Common myeloid progenitor, CD34-positive (primary cell): Measurements from ENCODE around the gene GNAS-AS1.
"Not testable (repeated sequence)": the region's sequence is repeated elsewhere in the genome, so short reads cannot be mapped to it uniquely, and the experiment has no call there.

Experiments used
- CTCF ChIA-PET: fragments of 350-600 bp; sonication (Branson Sonifier 250); formaldehyde crosslinking; loops from one replicate; lab custom pipeline; 2021; ENCODE audit warnings: antibody characterized with exemption; lab: Charles Lee
- POLR2A ChIA-PET: fragments of 350-600 bp; sonication (Branson Sonifier 250); formaldehyde crosslinking; loops from one replicate; lab custom pipeline; 2021; ENCODE audit warnings: antibody characterized with exemption; lab: Charles Lee
- DNase-seq, 3 donors: peaks; one replicate each; pipeline versions ENCODE4 v3.0.0 to v3.0.0-alpha.2; 2013
- H3K27ac ChIP-seq, 2 experiments: 1 replicate in 1 of 2; 2 replicates in 1 of 2; pipeline ENCODE4 v1.7.0; 2013; ENCODE audit warnings: inconsistent platforms in 2 of 2, low read length in 2 of 2, mild to moderate bottlenecking in 2 of 2, low read depth in 1 of 2, moderate library complexity in 1 of 2; ENCODE audit not compliant: severe bottlenecking in 2 of 2, insufficient read depth in 1 of 2, poor library complexity in 1 of 2
- H3K27me3 ChIP-seq, 5 experiments: replicated peaks in 2 of 5; 1 replicate in 3 of 5; 2 replicates in 2 of 5; pipeline versions ENCODE4 v1.6.1 to v1.7.0; 2013; ENCODE audit warnings: low read length in 4 of 5, mild to moderate bottlenecking in 2 of 5, moderate library complexity in 2 of 5, inconsistent platforms in 1 of 5; ENCODE audit not compliant: insufficient read depth in 5 of 5, control insufficient read depth in 4 of 5
- H3K36me3 ChIP-seq, 4 experiments: 1 replicate in 2 of 4; 2 replicates in 2 of 4; pipeline versions ENCODE4 v1.6.1 to v1.7.0; 2013; ENCODE audit warnings: low read length in 3 of 4, control low read depth in 1 of 4, mild to moderate bottlenecking in 1 of 4; ENCODE audit not compliant: control insufficient read depth in 4 of 4, insufficient read depth in 4 of 4
- H3K4me1 ChIP-seq, 4 experiments: 1 replicate in 3 of 4; 2 replicates in 1 of 4; pipeline versions ENCODE4 v1.6.1 to v1.7.1; 2013; ENCODE audit warnings: low read length in 3 of 4, mild to moderate bottlenecking in 3 of 4, control low read depth in 1 of 4, inconsistent platforms in 1 of 4, moderate library complexity in 1 of 4; ENCODE audit not compliant: control insufficient read depth in 4 of 4, insufficient read depth in 4 of 4; ENCODE audit errors: control extremely low read depth in 1 of 4
- H3K4me3 ChIP-seq, 7 experiments: 1 replicate in 4 of 7; 2 replicates in 3 of 7; pipeline versions ENCODE4 v1.5.1 to v1.7.0; 2013; ENCODE audit warnings: mild to moderate bottlenecking in 7 of 7, low read length in 6 of 7, moderate library complexity in 6 of 7, inconsistent platforms in 2 of 7, low read depth in 2 of 7, control low read depth in 1 of 7; ENCODE audit not compliant: insufficient read depth in 4 of 7, control insufficient read depth in 1 of 7; ENCODE audit errors: extremely low read depth in 1 of 7
- H3K9me3 ChIP-seq, 5 experiments: 1 replicate in 4 of 5; 2 replicates in 1 of 5; pipeline versions ENCODE4 v1.6.1 to v1.7.1; 2013; ENCODE audit warnings: low read length in 4 of 5, mild to moderate bottlenecking in 2 of 5, inconsistent platforms in 1 of 5, low read depth in 1 of 5, moderate library complexity in 1 of 5; ENCODE audit not compliant: control insufficient read depth in 4 of 5, insufficient read depth in 2 of 5; ENCODE audit errors: control extremely low read depth in 1 of 5
- WGBS: methylation state at CpG from one replicate; pipeline ENCODE4 v1.1.5; 2013; ENCODE audit not compliant: insufficient coverage; 5-methylcytosine and 5-hydroxymethylcytosine counted together

Gene GNAS-AS1

DNA sequence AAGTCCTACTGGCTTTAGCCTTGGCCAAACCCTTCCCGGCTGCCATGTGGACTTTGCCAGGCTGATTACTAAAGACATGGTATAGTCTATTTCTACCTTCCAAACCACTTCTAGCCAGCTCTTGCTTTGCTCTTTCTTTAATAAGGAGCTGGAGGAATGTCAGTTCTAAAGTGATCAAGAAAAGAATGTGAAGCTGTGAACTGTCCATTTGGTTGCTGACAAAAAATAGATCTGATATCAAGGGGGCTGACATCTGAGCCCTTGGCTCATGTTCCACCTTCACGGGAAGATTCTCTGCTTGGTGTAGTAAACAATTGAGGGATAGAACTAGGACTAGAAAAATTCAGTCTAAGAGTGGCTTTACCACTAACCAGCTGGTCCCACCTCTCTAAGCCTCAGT, 22.6 kb downstream of the GNAS-AS1 start:
- ChIA-PET POLR2A (no interaction called here), CTCF (no interaction called here)
- H3K4me1 ChIP-seq: no peaks in the 10 kb centered on the region
- H3K36me3 ChIP-seq: no peaks in the 10 kb centered on the region
- H3K4me3 ChIP-seq: no peak overlapping the region
- no peak for DNase-seq
- no peak overlapping the region for H3K27ac ChIP-seq
- no CpG with 5 or more reads among the region's 2 CpGs for WGBS
- H3K27me3 ChIP-seq: peaks cover 0 to 11% (median 6%) of the 10 kb centered on the region in 5 experiments
- H3K9me3 ChIP-seq: peaks cover 0 to 2% (median 0%) of the 10 kb centered on the region in 5 experiments

DNA sequence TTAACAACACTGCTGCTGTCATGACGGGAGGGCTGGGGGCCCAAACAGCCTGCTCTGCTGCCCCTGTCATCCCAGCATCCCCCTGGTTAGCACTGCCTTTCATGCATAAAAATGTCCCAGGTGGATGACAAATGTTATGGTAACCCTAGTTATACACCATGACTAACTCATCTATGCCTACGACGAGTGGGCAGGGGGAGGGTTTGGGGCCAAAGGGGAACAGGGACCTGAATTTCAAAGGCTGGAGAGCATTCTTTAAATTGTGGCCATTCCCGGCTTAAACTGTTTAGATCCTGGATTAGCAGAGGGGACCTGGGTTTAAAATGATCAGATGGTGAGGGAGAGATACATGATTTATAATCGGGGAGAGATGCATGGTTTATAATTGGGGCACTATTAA, 24.4 kb downstream of the GNAS-AS1 start:
- WGBS: 100% methylated on average over 4 of the region's 5 CpGs
- no peak for DNase-seq
- Histone ChIP-seq H3K4me3 (no peak overlapping the region), H3K27me3 (peaks cover 0 to 3% (median under 1%) of the 10 kb centered on the region in 5 experiments), H3K4me1 (no peaks in the 10 kb centered on the region), H3K36me3 (no peaks in the 10 kb centered on the region), H3K27ac (no peak overlapping the region), H3K9me3 (peaks cover 0 to 2% (median 0%) of the 10 kb centered on the region in 5 experiments)
- ChIA-PET CTCF (no interaction called here), POLR2A (no interaction called here)

DNA sequence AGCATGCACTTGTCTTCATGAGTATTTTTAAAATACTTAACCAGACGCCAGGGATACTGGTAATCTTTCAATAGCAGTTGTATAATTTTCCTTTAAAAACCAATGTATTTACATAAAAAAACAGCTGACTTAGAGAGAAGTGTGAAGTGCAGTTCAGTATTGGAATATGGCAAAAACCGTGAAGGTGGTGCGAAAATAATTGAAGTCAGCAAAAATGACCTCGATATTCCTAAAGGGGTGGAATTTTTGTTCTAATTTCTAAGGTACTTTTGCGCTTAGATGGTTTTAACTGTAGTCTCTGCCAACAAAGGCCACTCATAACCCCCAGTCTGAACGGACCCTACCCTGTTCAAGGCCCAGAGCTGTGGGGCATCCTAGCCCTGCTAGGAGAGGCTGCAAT, 25.3 kb downstream of the GNAS-AS1 start:
- no peak for DNase-seq
- Histone ChIP-seq H3K27me3 (peaks cover 0 to 3% (median 1%) of the 10 kb centered on the region in 5 experiments), H3K4me3 (no peak overlapping the region), H3K36me3 (no peaks in the 10 kb centered on the region), H3K27ac (no peak overlapping the region), H3K4me1 (no peaks in the 10 kb centered on the region), H3K9me3 (peaks cover 0 to 2% (median 0%) of the 10 kb centered on the region in 5 experiments)
- CTCF ChIA-PET: no interaction called here
- 98% methylated on average over 5 of the region's 6 CpGs for WGBS
- POLR2A ChIA-PET: no interaction called here

DNA sequence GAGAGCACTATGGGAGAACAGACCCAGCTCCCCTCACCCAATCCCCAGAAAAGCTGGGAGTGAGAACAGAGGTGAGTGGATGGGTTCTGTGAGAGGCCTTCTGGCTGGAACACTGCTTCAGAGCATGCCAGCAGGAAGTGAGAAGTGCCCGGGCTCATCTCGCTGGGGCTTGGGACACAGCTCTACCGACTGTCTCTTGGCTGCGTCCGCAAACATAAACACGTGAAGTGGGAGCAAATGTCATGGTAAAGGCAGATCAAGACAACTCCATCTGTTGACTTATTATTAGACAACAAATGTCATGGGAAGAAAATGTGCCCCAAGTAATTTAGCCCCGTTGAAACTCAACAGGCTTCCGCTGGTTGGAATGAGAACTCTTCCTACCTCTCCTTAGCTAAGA, 25.9 kb downstream of the GNAS-AS1 start:
- ChIA-PET POLR2A (no interaction called here), CTCF (no interaction called here)
- peaks cover 0 to 2% (median 0%) of the 10 kb centered on the region in 5 experiments for H3K9me3 ChIP-seq
- peaks cover 0 to 3% (median 1%) of the 10 kb centered on the region in 5 experiments for H3K27me3 ChIP-seq
- WGBS: 87% methylated on average over 8 of the region's 8 CpGs
- H3K27ac ChIP-seq: no peak overlapping the region
- no peaks in the 10 kb centered on the region for H3K4me1 ChIP-seq
- H3K36me3 ChIP-seq: no peaks in the 10 kb centered on the region
- DNase-seq: no peak
- no peak overlapping the region for H3K4me3 ChIP-seq

DNA sequence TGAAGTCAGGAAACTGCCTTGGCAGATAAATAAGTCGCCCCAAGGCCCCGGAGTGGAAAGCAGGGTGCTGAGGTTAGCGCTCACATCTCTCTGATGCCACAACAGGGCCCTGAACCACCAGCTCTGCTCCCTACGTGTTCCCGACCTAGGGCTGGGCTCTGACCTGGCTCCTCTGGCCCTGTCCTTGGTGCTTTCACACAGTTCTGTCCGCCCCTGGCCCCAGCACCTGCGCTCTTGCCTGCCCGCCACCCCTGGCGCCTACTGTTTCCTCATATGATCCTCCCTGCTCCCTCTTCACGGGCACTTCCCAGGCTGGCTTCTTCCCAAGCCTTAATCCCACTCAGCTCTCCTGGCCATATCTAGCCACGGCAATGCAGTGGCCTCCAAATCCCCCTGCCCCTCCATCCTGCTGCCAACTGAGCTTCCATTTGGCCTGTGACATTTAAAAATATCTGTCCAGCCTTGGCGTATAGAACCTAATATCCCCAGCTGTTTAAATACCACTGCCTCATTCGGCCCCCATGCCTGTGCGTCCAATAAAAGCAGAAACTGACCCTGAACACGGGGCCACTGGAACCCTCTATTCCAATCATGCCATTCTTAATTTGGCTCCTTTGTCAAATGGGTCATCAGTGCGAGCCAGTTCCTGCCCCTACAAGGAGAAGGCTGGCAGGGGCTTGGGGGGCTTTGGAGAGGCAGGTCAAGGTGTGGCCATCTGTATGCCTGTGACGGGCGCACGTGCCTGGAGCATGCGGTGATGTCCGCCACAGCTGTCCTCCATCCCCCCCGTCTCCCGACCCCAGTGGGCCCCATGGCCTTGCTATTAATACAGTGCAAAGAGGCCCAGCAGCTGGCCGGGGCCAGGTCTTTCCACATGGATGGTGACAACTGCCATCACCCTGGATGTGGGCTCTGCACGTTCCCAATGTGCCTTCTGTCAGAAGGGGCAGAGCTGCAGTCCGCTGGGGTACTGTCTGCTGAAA, 27.7 kb downstream of the GNAS-AS1 start:
- no peaks in the 10 kb centered on the region for H3K36me3 ChIP-seq
- H3K4me3 ChIP-seq: no peak overlapping the region
- POLR2A ChIA-PET: no interaction called here
- no peaks in the 10 kb centered on the region for H3K4me1 ChIP-seq
- H3K27ac ChIP-seq: no peak overlapping the region
- DNase-seq: no peak
- WGBS: 95% methylated on average over 26 of the region's 26 CpGs
- peaks cover 0 to 3% (median 0%) of the 10 kb centered on the region in 5 experiments for H3K27me3 ChIP-seq
- CTCF ChIA-PET: interaction anchor here (0.5 kb wide), 1 partner anchor 430 kb away, joined by 3 read pairs; no protein-coding TSS in a partner anchor
- peaks cover 0 to 2% (median 0%) of the 10 kb centered on the region in 5 experiments for H3K9me3 ChIP-seq

DNA sequence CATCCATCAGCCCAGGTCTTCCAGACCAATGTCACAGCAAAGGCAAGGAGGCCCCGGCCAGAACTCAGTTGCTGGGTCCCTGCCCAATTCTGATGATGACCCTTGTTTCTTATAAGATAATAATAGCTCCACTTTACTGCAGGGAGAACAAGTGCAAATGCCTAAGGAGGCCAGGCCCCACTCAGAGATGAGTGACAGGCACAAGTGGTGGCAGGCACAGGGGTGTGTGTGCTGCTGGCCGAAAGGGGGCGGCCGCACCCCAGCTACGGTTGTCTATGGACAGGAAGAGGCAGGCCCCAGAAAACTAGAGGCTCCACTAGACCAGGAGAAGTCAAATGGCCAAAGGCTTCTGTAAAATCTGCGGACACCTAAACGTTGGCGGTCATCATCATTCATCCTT, 28.6 kb downstream of the GNAS-AS1 start:
- POLR2A ChIA-PET: no interaction called here
- Histone ChIP-seq H3K4me1 (no peaks in the 10 kb centered on the region), H3K27ac (no peak overlapping the region), H3K9me3 (peaks cover 0 to 2% (median 0%) of the 10 kb centered on the region in 5 experiments), H3K4me3 (no peak overlapping the region), H3K27me3 (peaks cover 0 to 3% (median 0%) of the 10 kb centered on the region in 5 experiments), H3K36me3 (no peaks in the 10 kb centered on the region)
- CTCF ChIA-PET: interaction anchor here (0.5 kb wide), 1 partner anchor 431 kb away, joined by 3 read pairs; no protein-coding TSS in a partner anchor
- DNase-seq: no peak
- WGBS: 100% methylated on average over 4 of the region's 8 CpGs

DNA sequence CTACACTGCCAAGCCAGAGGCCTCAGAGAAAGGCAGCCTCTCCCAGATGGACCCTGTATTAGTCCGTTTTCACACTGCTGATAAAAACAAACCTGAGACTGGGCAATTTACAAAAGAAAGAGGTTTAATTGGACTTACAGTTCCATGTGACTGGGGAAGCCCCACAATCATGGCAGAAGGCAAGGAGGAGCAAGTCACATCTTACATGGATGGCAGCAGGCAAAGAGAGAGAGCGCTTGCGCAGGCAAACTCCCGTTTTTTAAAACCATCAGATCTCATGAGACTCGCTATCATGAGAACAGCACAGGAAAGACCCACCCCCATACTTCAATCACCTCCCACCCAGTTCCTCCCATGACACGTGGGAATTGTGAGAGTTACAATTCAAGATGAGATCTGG, 30.2 kb downstream of the GNAS-AS1 start:
- POLR2A ChIA-PET, H3K36me3 ChIP-seq, H3K9me3 ChIP-seq, H3K4me3 ChIP-seq, H3K27ac ChIP-seq, CTCF ChIA-PET, H3K4me1 ChIP-seq, H3K27me3 ChIP-seq, DNase-seq: not testable (repeated sequence)
- no CpG with 5 or more reads among the region's 6 CpGs for WGBS
